DOHH2 (cell line): ENCODE results near the gene DENND1A.

Source experiments
- H3F3A ChIP-seq: fragments of 200-600 bp; sonication (generic), shearing (Covaris generic); 2 replicates; pipeline ENCODE4 v1.6.0; 2016; ENCODE audit warnings: antibody characterized with exemption, mild to moderate bottlenecking; ENCODE audit not compliant: control insufficient read depth, insufficient read depth
- H3K27ac ChIP-seq: fragments of 200-600 bp; sonication (generic); 2 replicates; pipeline ENCODE4 v1.5.1; 2014; ENCODE audit warnings: low read depth, mild to moderate bottlenecking, low read length, moderate library complexity
- H3K27me3 ChIP-seq: fragments of 200-600 bp; sonication (generic); 2 replicates; pipeline ENCODE4 v1.6.1; 2014; ENCODE audit warnings: mild to moderate bottlenecking, low read length, mixed read lengths; ENCODE audit not compliant: control insufficient read depth
- H3K36me3 ChIP-seq: fragments of 200-600 bp; sonication (generic); 2 replicates; pipeline ENCODE4 v1.6.1; 2014; ENCODE audit warnings: mild to moderate bottlenecking, low read length, moderate library complexity, mixed read lengths; ENCODE audit not compliant: control insufficient read depth
- H3K4me1 ChIP-seq: fragments of 200-600 bp; sonication (generic); 2 replicates; pipeline ENCODE4 v1.6.1; 2014; ENCODE audit warnings: mild to moderate bottlenecking, low read length, mixed read lengths; ENCODE audit not compliant: control insufficient read depth
- H3K4me2 ChIP-seq: fragments of 200-600 bp; sonication (generic); 2 replicates; pipeline ENCODE4 v1.6.0; 2014; ENCODE audit warnings: mild to moderate bottlenecking, low read length, moderate library complexity
- H3K4me3 ChIP-seq: fragments of 200-600 bp; sonication (generic); 2 replicates; pipeline ENCODE4 v1.5.1; 2014; ENCODE audit warnings: mild to moderate bottlenecking, low read length, mixed read lengths
- H3K79me2 ChIP-seq: fragments of 200-600 bp; sonication (generic); 2 replicates; pipeline ENCODE4 v1.6.1; 2014; ENCODE audit warnings: mild to moderate bottlenecking, low read length, mixed read lengths; ENCODE audit not compliant: control insufficient read depth
- H3K9me2 ChIP-seq: fragments of 200-600 bp; sonication (generic); replicated peaks from 2 replicates; pipeline ENCODE4 v1.6.1; 2014; ENCODE audit warnings: mild to moderate bottlenecking, low read length, mixed read lengths; ENCODE audit not compliant: control insufficient read depth
- H3K9me3 ChIP-seq: fragments of 200-600 bp; sonication (generic); 2 replicates; pipeline ENCODE4 v1.6.1; 2014; ENCODE audit warnings: antibody characterized with exemption, low read length, mixed read lengths; ENCODE audit not compliant: control insufficient read depth, insufficient read depth
- H4K20me1 ChIP-seq: fragments of 200-600 bp; sonication (generic); 2 replicates; pipeline ENCODE4 v1.6.0; 2014; ENCODE audit warnings: low read depth, mild to moderate bottlenecking, antibody characterized with exemption, low read length, moderate library complexity; ENCODE audit not compliant: control insufficient read depth, insufficient read depth
- EZH2phosphoT487 ChIP-seq: fragments of 200-600 bp; sonication (generic); IDR thresholded peaks from 2 replicates; pipeline ENCODE4 v1.6.1; 2017; ENCODE audit warnings: borderline replicate concordance, mild to moderate bottlenecking, antibody characterized with exemption, low read length, moderate library complexity, mixed read lengths
- TF ChIP-seq, protein P1 (sequence below): fragments of 200-600 bp; sonication (generic); IDR thresholded peaks from one replicate; pipeline ENCODE4 v1.5.1; 2014; ENCODE audit warnings: antibody characterized with exemption, mild to moderate bottlenecking, low read depth, low read length; ENCODE audit not compliant: poor library complexity, severe bottlenecking

The DENND1A gene

GRCh38 chr9:123865226-123866000 lies 64.5 kb downstream of the DENND1A start:
- H3K4me1 ChIP-seq, result peaks cover 22% of the 10 kb centered on the region
- no peak overlapping the region for H3K27ac ChIP-seq
- H3K4me3 ChIP-seq, result no peak overlapping the region
- no peaks in the 10 kb centered on the region for H3K27me3 ChIP-seq
- H3K79me2 ChIP-seq, result no peaks in the 10 kb centered on the region
- H3K9me2 ChIP-seq, result no peaks in the 10 kb centered on the region
- TF ChIP-seq, protein P1, sequence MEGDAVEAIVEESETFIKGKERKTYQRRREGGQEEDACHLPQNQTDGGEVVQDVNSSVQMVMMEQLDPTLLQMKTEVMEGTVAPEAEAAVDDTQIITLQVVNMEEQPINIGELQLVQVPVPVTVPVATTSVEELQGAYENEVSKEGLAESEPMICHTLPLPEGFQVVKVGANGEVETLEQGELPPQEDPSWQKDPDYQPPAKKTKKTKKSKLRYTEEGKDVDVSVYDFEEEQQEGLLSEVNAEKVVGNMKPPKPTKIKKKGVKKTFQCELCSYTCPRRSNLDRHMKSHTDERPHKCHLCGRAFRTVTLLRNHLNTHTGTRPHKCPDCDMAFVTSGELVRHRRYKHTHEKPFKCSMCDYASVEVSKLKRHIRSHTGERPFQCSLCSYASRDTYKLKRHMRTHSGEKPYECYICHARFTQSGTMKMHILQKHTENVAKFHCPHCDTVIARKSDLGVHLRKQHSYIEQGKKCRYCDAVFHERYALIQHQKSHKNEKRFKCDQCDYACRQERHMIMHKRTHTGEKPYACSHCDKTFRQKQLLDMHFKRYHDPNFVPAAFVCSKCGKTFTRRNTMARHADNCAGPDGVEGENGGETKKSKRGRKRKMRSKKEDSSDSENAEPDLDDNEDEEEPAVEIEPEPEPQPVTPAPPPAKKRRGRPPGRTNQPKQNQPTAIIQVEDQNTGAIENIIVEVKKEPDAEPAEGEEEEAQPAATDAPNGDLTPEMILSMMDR, result no peak
- no peak for TF ChIP-seq EZH2phosphoT487
- no peak overlapping the region for H3K4me2 ChIP-seq
- H3F3A ChIP-seq, result peaks cover 2% of the 10 kb centered on the region; the same call in 1 of the 2 replicates
- H4K20me1 ChIP-seq, result no peaks in the 10 kb centered on the region
- no peaks in the 10 kb centered on the region for H3K9me3 ChIP-seq
- no peaks in the 10 kb centered on the region for H3K36me3 ChIP-seq

DNA sequence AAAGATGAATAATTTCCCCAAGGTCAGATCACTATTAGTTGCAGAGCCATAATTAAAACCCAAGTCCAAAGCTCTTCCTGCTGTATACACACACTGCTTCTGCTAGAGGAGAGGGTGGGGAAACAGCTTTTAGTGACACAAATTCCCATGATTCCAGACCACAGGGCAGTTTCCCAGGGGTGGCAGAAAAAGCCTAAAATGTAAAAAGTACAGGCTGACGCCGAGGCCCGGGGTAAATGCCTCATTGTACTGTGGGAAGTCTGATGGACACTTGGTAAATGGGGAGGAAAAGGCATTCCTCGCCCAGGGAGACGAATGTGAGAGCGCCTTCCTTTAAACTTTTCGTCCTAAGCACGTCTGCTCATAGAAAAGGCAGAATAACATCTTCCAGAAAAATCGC lies 65.7 kb downstream of the DENND1A start:
- H3K4me1 ChIP-seq, result peaks cover 22% of the 10 kb centered on the region
- no peaks in the 10 kb centered on the region for H3K36me3 ChIP-seq
- H4K20me1 ChIP-seq, result no peaks in the 10 kb centered on the region
- no peaks in the 10 kb centered on the region for H3K27me3 ChIP-seq
- H3K9me3 ChIP-seq, result no peaks in the 10 kb centered on the region
- TF ChIP-seq EZH2phosphoT487, result no peak
- TF ChIP-seq, protein P1, result no peak
- H3K9me2 ChIP-seq, result no peaks in the 10 kb centered on the region
- no peaks in the 10 kb centered on the region for H3K79me2 ChIP-seq
- H3K4me3 ChIP-seq, result no peak overlapping the region
- no peak overlapping the region for H3K27ac ChIP-seq
- peaks cover 2% of the 10 kb centered on the region; the same call in 1 of the 2 replicates for H3F3A ChIP-seq
- H3K4me2 ChIP-seq, result no peak overlapping the region

- Histone ChIP-seq H3K27me3 (no peaks in the 10 kb centered on the region), H3F3A (peaks cover 2% of the 10 kb centered on the region; the same call in 1 of the 2 replicates), H4K20me1 (no peaks in the 10 kb centered on the region), H3K4me2 (no peak overlapping the region), H3K4me1 (peaks cover 22% of the 10 kb centered on the region), H3K9me3 (no peaks in the 10 kb centered on the region), H3K36me3 (no peaks in the 10 kb centered on the region), H3K9me2 (no peaks in the 10 kb centered on the region), H3K27ac (no peak overlapping the region), H3K4me3 (no peak overlapping the region), H3K79me2 (no peaks in the 10 kb centered on the region)
- TF ChIP-seq EZH2phosphoT487, result no peak
- TF ChIP-seq, protein P1, result no peak
These were observed 66.6 kb downstream of the DENND1A start for GRCh38 chr9:123863164-123863855.
